GM23338 (cell line): ENCODE data around the gene CAPN15.
A peak's percentile ranks its signal among the peaks of the same experiment; 100 is the strongest.

Source experiments
- POLR2AphosphoS5 ChIP-seq: IDR thresholded peaks from 2 replicates; pipeline ENCODE4 v1.6.1; 2016; ENCODE audit warnings: antibody characterized with exemption, low read depth
- TF ChIP-seq, protein P1 (sequence below), 2 experiments: fragments of 200-600 bp in 1 of 2; sonication (generic) in 1 of 2; conservative IDR thresholded peaks; 2 replicates each; pipeline versions ENCODE4 v1.5.1 to v1.6.1; 2016 to 2017; ENCODE audit warnings: antibody characterized with exemption in 2 of 2, low read depth in 2 of 2, mild to moderate bottlenecking in 2 of 2, moderate library complexity in 1 of 2
- TF ChIP-seq, protein P2 (sequence below): IDR thresholded peaks from one replicate; pipeline ENCODE4 v1.6.1; 2018; ENCODE audit warnings: antibody characterized with exemption; ENCODE audit not compliant: unreplicated experiment
- TF ChIP-seq, protein P3 (sequence below): IDR thresholded peaks from 2 replicates; pipeline ENCODE4 v1.6.1; 2016; ENCODE audit warnings: antibody characterized with exemption

DNA sequence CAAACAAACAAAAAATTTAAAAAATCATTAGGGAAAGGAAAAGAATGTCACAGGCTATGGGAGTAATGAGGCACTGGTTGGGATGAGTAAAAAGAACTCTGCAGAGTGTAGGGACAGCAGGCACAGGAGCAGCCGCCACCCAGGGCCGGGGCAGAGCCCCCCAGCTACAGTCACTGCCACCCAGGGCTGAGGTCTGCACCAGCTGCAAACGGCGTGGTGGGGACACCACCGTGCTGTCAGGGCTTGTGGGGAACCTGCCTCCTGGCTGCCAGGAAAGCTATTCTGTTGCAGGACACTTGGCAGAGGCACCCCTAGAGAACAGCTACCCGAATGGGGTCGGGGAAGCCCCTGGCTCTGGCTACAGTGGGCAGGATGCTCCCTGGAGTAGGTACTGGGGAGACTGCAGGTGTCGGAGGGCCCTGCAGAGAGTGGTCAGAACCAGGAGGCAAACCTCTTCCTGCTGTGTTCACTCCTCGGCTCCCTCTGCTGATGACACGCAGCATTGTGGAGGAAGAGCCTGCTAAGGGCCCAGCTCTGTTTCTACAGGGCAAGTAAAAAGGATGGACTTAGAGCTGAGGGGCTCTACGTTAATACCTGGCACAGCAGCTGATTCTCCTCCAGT, 32.3 kb upstream of the CAPN15 start:
- TF ChIP-seq, protein P1, sequence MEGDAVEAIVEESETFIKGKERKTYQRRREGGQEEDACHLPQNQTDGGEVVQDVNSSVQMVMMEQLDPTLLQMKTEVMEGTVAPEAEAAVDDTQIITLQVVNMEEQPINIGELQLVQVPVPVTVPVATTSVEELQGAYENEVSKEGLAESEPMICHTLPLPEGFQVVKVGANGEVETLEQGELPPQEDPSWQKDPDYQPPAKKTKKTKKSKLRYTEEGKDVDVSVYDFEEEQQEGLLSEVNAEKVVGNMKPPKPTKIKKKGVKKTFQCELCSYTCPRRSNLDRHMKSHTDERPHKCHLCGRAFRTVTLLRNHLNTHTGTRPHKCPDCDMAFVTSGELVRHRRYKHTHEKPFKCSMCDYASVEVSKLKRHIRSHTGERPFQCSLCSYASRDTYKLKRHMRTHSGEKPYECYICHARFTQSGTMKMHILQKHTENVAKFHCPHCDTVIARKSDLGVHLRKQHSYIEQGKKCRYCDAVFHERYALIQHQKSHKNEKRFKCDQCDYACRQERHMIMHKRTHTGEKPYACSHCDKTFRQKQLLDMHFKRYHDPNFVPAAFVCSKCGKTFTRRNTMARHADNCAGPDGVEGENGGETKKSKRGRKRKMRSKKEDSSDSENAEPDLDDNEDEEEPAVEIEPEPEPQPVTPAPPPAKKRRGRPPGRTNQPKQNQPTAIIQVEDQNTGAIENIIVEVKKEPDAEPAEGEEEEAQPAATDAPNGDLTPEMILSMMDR (conservative IDR thresholded peaks at IDR 0.05; ENCODE audit: low read depth in 2 of 2): peak; percentile 60 to 73
- TF ChIP-seq, protein P2, sequence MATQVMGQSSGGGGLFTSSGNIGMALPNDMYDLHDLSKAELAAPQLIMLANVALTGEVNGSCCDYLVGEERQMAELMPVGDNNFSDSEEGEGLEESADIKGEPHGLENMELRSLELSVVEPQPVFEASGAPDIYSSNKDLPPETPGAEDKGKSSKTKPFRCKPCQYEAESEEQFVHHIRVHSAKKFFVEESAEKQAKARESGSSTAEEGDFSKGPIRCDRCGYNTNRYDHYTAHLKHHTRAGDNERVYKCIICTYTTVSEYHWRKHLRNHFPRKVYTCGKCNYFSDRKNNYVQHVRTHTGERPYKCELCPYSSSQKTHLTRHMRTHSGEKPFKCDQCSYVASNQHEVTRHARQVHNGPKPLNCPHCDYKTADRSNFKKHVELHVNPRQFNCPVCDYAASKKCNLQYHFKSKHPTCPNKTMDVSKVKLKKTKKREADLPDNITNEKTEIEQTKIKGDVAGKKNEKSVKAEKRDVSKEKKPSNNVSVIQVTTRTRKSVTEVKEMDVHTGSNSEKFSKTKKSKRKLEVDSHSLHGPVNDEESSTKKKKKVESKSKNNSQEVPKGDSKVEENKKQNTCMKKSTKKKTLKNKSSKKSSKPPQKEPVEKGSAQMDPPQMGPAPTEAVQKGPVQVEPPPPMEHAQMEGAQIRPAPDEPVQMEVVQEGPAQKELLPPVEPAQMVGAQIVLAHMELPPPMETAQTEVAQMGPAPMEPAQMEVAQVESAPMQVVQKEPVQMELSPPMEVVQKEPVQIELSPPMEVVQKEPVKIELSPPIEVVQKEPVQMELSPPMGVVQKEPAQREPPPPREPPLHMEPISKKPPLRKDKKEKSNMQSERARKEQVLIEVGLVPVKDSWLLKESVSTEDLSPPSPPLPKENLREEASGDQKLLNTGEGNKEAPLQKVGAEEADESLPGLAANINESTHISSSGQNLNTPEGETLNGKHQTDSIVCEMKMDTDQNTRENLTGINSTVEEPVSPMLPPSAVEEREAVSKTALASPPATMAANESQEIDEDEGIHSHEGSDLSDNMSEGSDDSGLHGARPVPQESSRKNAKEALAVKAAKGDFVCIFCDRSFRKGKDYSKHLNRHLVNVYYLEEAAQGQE: no peak
- TF ChIP-seq, protein P3, sequence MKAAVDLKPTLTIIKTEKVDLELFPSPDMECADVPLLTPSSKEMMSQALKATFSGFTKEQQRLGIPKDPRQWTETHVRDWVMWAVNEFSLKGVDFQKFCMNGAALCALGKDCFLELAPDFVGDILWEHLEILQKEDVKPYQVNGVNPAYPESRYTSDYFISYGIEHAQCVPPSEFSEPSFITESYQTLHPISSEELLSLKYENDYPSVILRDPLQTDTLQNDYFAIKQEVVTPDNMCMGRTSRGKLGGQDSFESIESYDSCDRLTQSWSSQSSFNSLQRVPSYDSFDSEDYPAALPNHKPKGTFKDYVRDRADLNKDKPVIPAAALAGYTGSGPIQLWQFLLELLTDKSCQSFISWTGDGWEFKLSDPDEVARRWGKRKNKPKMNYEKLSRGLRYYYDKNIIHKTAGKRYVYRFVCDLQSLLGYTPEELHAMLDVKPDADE: no peak
- no peak for TF ChIP-seq POLR2AphosphoS5
